B cell (primary cell): Measurements from ENCODE around the gene KIRREL3. TPM values are rescaled to one million over a fixed set of nuclear protein-coding genes. Genes with fewer than 3 reads are reported as not detected.

ENCODE experiments used
- ATAC-seq: fragments of 200-7000 bp; cut with Tn5 transposase; one replicate; pipeline ENCODE4 v1.10.0; 2021; ENCODE audit warnings: low read depth, mild to moderate bottlenecking, moderate number of reproducible peaks, moderate library complexity
- CTCF ChIA-PET: fragments of 350-600 bp; sonication (Branson Sonifier 250); formaldehyde crosslinking; loops from one replicate; lab custom pipeline; 2021; ENCODE audit warnings: antibody characterized with exemption, inconsistent platforms; lab: Charles Lee
- POLR2A ChIA-PET: fragments of 350-600 bp; sonication (Branson Sonifier 250); formaldehyde crosslinking; loops from one replicate; lab custom pipeline; 2021; ENCODE audit warnings: antibody characterized with exemption; lab: Charles Lee
- DNase-seq: peaks from one replicate; pipeline ENCODE4 v3.0.0; 2013
- H2AFZ ChIP-seq: 2 replicates; pipeline ENCODE4 v1.6.1; 2012; ENCODE audit warnings: mild to moderate bottlenecking, low read depth, low read length; ENCODE audit not compliant: insufficient read depth, poor library complexity, severe bottlenecking
- H3K27ac ChIP-seq, 2 donors: 1 replicate in 1 of 2; 2 replicates in 1 of 2; pipeline ENCODE4 v1.5.1; 2012 to 2013; ENCODE audit warnings: low read length in 2 of 2, mild to moderate bottlenecking in 2 of 2, moderate library complexity in 1 of 2
- H3K27me3 ChIP-seq, 4 experiments: fragments of 200-600 bp in 1 of 4; sonication (generic) in 1 of 4; replicated peaks in 1 of 4; 1 replicate in 2 of 4; 2 replicates in 2 of 4; pipeline versions ENCODE4 v1.6.1 to v1.7.0; 2013 to 2016; ENCODE audit warnings: low read length in 3 of 4, mild to moderate bottlenecking in 2 of 4, mixed read lengths in 1 of 4, moderate library complexity in 1 of 4; ENCODE audit not compliant: insufficient read depth in 4 of 4, control insufficient read depth in 3 of 4; ENCODE audit errors: control extremely low read depth in 1 of 4
- H3K36me3 ChIP-seq, 2 experiments: replicated peaks in 1 of 2; 1 replicate in 1 of 2; 2 replicates in 1 of 2; pipeline versions ENCODE4 v1.6.1 to v1.7.1; 2013; ENCODE audit warnings: low read length in 1 of 2; ENCODE audit not compliant: insufficient read depth in 2 of 2, control insufficient read depth in 1 of 2; ENCODE audit errors: control extremely low read depth in 1 of 2, extremely low read depth in 1 of 2
- H3K4me1 ChIP-seq, 2 donors: fragments of 200-600 bp in 1 of 2; sonication (generic) in 1 of 2; 1 replicate in 1 of 2; 2 replicates in 1 of 2; pipeline versions ENCODE4 v1.5.1 to v1.6.1; 2013 to 2017; ENCODE audit warnings: low read length in 2 of 2; ENCODE audit not compliant: control insufficient read depth in 2 of 2, insufficient read depth in 2 of 2
- H3K4me2 ChIP-seq: replicated peaks from 2 replicates; pipeline ENCODE3; 2012; ENCODE audit warnings: mild to moderate bottlenecking, low read depth, low read length; ENCODE audit not compliant: poor library complexity, severe bottlenecking
- H3K4me3 ChIP-seq, 5 experiments: fragments of 200-600 bp in 1 of 5; sonication (generic) in 1 of 5; 1 replicate in 3 of 5; 2 replicates in 2 of 5; pipeline versions ENCODE4 v1.5.1 to v1.7.0; 2011 to 2016; ENCODE audit warnings: low read length in 4 of 5, mild to moderate bottlenecking in 4 of 5, low read depth in 2 of 5, control low read depth in 1 of 5, moderate library complexity in 1 of 5; ENCODE audit not compliant: insufficient read depth in 1 of 5; ENCODE audit errors: control extremely low read depth in 1 of 5, extremely low read depth in 1 of 5
- H3K79me2 ChIP-seq: fragments of 200-600 bp; sonication (generic); one replicate; pipeline ENCODE4 v1.6.0; 2016; ENCODE audit warnings: low read length; ENCODE audit not compliant: control insufficient read depth, insufficient read depth
- H3K9ac ChIP-seq: fragments of 200-600 bp; sonication (generic); 2 replicates; pipeline ENCODE4 v1.6.1; 2017; ENCODE audit warnings: mild to moderate bottlenecking, low read length, moderate library complexity
- H3K9me3 ChIP-seq, 3 donors: one replicate each; pipeline versions ENCODE4 v1.6.1 to v1.7.1; 2013; ENCODE audit warnings: low read length in 2 of 3; ENCODE audit not compliant: control insufficient read depth in 2 of 3, insufficient read depth in 1 of 3; ENCODE audit errors: control extremely low read depth in 1 of 3
- H4K20me1 ChIP-seq: 2 replicates; pipeline ENCODE4 v1.6.0; 2012; ENCODE audit warnings: mild to moderate bottlenecking, low read length; ENCODE audit not compliant: insufficient read depth, control insufficient read depth, poor library complexity, severe bottlenecking
- H3K27ac Mint-ChIP-seq: one replicate; pipeline ENCODE4 v1.8.0; 2021; ENCODE audit warnings: mixed read lengths
- H3K27me3 Mint-ChIP-seq: one replicate; pipeline ENCODE4 v1.8.0; 2021; ENCODE audit warnings: mixed read lengths
- H3K4me1 Mint-ChIP-seq: one replicate; pipeline ENCODE4 v1.8.0; 2021; ENCODE audit warnings: mixed read lengths
- H3K4me3 Mint-ChIP-seq: one replicate; pipeline ENCODE4 v1.8.0; 2021; ENCODE audit warnings: mixed read lengths
- H3K9me3 Mint-ChIP-seq: one replicate; pipeline ENCODE4 v1.8.0; 2022; ENCODE audit warnings: mixed read lengths; ENCODE audit not compliant: insufficient read depth
- EZH2 ChIP-seq: IDR thresholded peaks from 2 replicates; pipeline ENCODE4 v1.6.1; 2012; ENCODE audit warnings: borderline replicate concordance, low read depth, mild to moderate bottlenecking, moderate library complexity, low read length; ENCODE audit not compliant: insufficient read depth, poor library complexity, severe bottlenecking
- WGBS: methylation state at CpG from one replicate; pipeline ENCODE4 v1.1.5; 2013; ENCODE audit warnings: missing lambda C conversion rate; ENCODE audit not compliant: insufficient coverage; 5-methylcytosine and 5-hydroxymethylcytosine counted together
- intact Hi-C: fragments of 100-400 bp; cut with micrococcal nuclease; formaldehyde crosslinking; loops from one replicate; pipeline ENCODE4 v1.10.0; 2022
- polyA plus RNA-seq: library from polyadenylated mRNA; depleted of rRNA; stranded (reverse); fragments of >200 nt; gene quantifications from 2 replicates; pipeline ENCODE4 v1.2.3, GENCODE V29; 2012
- total RNA-seq, 2 donors: library from RNA; stranded (reverse); fragments of 120-200 nt in 1 of 2; gene quantifications; 1 replicate in 1 of 2; 2 replicates in 1 of 2; pipeline versions ENCODE4 v1.2.3 to v1.2.4, GENCODE V29; 2013 to 2022
- TF ChIP-seq, protein P1 (sequence below): fragments of 200-600 bp; IDR thresholded peaks from one replicate; pipeline ENCODE4 v1.8.0; 2022; ENCODE audit warnings: antibody characterized with exemption, mild to moderate bottlenecking

KIRREL3 gene
- total and polyA plus RNA-seq, 2 donors (not counting 1 experiment from before 2014, with no cell fraction given), result not detected

DNA sequence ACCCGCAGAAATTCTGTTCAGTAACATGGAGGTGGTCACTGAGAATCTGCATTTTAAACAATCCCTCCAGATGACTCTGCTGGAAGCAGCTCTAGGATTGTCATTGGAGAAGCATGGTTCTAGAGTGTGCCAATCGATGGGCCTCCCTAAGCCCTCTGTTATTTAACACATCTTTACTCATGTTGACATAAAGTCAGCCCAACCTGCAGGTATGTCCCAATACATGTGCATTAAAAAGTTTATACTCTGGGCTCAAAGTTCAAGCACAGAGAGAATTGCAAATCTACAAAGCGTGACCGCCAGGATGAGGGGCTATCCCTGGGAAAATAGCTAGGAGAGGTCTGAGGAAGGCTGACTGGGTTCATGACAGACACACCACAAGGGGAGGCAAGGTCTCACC, 116.4 kb downstream of the KIRREL3 start:
- 0% methylated on average over 1 of the region's 4 CpGs for WGBS
- TF ChIP-seq, protein P1, sequence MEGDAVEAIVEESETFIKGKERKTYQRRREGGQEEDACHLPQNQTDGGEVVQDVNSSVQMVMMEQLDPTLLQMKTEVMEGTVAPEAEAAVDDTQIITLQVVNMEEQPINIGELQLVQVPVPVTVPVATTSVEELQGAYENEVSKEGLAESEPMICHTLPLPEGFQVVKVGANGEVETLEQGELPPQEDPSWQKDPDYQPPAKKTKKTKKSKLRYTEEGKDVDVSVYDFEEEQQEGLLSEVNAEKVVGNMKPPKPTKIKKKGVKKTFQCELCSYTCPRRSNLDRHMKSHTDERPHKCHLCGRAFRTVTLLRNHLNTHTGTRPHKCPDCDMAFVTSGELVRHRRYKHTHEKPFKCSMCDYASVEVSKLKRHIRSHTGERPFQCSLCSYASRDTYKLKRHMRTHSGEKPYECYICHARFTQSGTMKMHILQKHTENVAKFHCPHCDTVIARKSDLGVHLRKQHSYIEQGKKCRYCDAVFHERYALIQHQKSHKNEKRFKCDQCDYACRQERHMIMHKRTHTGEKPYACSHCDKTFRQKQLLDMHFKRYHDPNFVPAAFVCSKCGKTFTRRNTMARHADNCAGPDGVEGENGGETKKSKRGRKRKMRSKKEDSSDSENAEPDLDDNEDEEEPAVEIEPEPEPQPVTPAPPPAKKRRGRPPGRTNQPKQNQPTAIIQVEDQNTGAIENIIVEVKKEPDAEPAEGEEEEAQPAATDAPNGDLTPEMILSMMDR, result no peak
- no peak for TF ChIP-seq EZH2
- H3K27me3 Mint-ChIP-seq, result no peaks in the 10 kb centered on the region
- intact Hi-C loops, result no loop called here
- no peak overlapping the region for H3K9ac ChIP-seq
- no peaks in the 10 kb centered on the region for H3K4me1 ChIP-seq
- H3K4me3 Mint-ChIP-seq, result no peak overlapping the region
- H3K4me2 ChIP-seq, result no peak overlapping the region
- H3K36me3 ChIP-seq, result no peaks in the 10 kb centered on the region
- H3K79me2 ChIP-seq, result no peaks in the 10 kb centered on the region
- ATAC-seq (no peak), DNase-seq (no peak)
- no peaks in the 10 kb centered on the region for H3K9me3 ChIP-seq
- H4K20me1 ChIP-seq, result no peaks in the 10 kb centered on the region
- no peaks in the 10 kb centered on the region for H3K4me1 Mint-ChIP-seq
- H3K27ac Mint-ChIP-seq, result no peak overlapping the region
- POLR2A ChIA-PET, result no interaction called here
- H3K4me3 ChIP-seq, result no peak overlapping the region
- H3K9me3 Mint-ChIP-seq, result no peaks in the 10 kb centered on the region
- H3K27ac ChIP-seq, result no peak overlapping the region
- CTCF ChIA-PET, result no interaction called here
- H3K27me3 ChIP-seq, result no peaks in the 10 kb centered on the region
- H2AFZ ChIP-seq, result no peak overlapping the region

DNA sequence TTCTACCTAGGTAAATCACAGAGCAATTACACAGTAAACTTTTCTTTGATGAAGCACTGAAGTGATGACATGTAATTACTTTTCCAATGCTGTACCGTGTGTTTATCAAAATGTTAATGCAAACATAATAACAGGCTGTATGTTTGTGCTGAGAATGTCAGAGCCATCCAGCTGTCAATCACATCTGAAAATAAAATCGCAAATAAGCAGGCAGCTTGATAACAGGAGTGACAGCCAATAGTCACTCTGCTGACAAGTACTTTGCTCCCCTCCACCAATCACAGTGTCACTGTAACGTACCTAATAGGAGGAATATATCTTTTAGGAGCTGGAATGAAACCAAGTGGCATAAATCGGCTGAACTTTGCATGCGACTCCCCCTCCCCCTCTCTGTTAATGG, 119.7 kb downstream of the KIRREL3 start:
- Mint-ChIP-seq H3K4me3 (no peak overlapping the region), H3K4me1 (no peaks in the 10 kb centered on the region), H3K9me3 (no peaks in the 10 kb centered on the region), H3K27ac (no peak overlapping the region), H3K27me3 (peaks cover 2% of the 10 kb centered on the region)
- H3K36me3 ChIP-seq, result no peaks in the 10 kb centered on the region
- no peaks in the 10 kb centered on the region for H3K4me1 ChIP-seq
- intact Hi-C loops, result no loop called here
- no peak for TF ChIP-seq EZH2
- TF ChIP-seq, protein P1, result no peak
- no peaks in the 10 kb centered on the region for H4K20me1 ChIP-seq
- H3K9me3 ChIP-seq, result no peaks in the 10 kb centered on the region
- no CpG with 5 or more reads among the region's 5 CpGs for WGBS
- H3K9ac ChIP-seq, result no peak overlapping the region
- no peaks in the 10 kb centered on the region for H3K27me3 ChIP-seq
- CTCF ChIA-PET, result no interaction called here
- DNase-seq (no peak), ATAC-seq (no peak)
- POLR2A ChIA-PET, result no interaction called here
- no peak overlapping the region for H3K4me2 ChIP-seq
- H3K79me2 ChIP-seq, result no peaks in the 10 kb centered on the region
- H2AFZ ChIP-seq, result no peak overlapping the region
- H3K4me3 ChIP-seq, result no peak overlapping the region
- no peak overlapping the region for H3K27ac ChIP-seq
